GM19023 (cell line): ENCODE measurements around the gene LARGE1.

Experiments
- ATAC-seq: cut with Tn5 transposase; IDR thresholded peaks from one replicate; pipeline ENCODE4 v1.9.1; 2021; ENCODE audit warnings: mild to moderate bottlenecking, moderate library complexity; ENCODE audit not compliant: unreplicated experiment

The LARGE1 gene

DNA sequence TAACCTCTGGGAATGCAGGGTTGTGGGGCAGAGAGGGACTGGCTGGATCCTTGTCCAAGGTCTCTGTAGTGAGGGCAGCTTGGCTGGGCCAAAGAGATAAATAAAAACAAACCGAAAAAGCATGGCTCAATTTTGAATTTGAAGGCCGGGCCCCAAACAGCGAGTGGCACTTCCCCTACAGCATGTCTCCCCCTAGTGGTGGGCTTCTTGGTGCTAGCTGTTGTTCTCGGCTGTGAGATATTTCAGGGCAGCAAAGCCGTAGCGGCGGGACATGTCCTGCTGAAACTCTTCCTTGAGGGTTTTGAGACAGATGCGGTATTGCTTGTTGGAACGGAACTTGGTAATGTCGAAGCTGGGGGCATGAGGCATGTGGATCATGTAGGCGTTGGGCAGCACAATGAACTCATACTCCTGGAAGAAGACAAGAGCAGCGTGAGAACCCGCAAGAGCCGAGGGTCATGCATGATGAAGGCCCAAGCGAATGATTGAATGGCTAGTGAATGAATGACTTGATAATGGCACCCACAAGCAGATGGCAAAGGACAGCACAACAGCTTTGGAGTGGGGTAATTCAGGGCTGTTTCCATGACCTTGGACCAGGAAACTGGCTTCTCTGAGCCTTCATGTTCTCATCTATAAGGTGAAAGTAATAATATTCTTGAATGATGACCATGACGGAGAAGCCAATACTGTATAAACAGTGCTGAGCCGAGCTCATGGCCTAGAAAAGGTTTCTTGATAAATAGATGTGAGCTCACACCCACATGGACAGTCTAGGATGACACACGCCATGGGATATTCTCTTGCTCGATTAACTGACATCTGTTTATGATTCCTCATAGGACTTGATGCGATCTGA lies 645.8 kb downstream of the LARGE1 start:
- no peak for ATAC-seq

DNA sequence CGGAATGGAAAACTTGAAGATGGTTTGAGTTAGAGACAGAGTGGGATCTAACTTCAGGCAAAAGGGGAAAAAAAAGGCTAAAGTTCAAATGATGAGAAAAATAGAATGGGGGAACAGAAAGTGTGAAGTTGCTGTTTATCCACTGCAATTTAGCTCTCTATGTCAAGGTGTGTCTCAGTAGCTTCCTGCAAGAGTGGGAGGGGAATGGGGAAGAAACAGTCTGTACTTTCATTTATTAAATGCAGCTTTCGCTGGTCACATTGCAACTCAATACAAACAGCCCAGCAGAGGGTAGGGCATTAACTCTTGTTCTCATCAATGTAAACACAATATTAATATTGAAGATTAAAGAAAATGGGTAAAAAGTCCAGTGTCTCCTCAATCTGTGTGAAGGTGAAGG lies 647.4 kb downstream of the LARGE1 start:
- ATAC-seq = no peak

DNA sequence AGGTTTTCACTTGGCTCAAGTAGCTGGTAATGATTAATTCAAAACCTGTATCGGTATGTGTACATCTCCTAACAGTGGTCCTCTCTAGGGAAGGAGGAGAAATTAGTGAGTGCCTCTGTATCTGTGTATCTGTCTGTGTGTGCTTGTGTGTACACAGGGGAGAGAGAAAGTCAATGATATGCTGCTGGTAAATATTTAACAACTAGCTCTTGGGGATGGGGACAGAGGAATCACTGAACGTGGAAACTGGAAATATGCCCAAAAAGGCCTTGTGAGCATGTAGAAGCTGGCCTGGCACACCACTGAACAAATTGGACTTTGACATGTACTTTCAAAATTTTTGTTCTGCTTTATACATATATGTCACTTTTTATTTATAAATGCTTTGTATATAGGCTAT lies 648.1 kb downstream of the LARGE1 start:
- no peak for ATAC-seq

DNA sequence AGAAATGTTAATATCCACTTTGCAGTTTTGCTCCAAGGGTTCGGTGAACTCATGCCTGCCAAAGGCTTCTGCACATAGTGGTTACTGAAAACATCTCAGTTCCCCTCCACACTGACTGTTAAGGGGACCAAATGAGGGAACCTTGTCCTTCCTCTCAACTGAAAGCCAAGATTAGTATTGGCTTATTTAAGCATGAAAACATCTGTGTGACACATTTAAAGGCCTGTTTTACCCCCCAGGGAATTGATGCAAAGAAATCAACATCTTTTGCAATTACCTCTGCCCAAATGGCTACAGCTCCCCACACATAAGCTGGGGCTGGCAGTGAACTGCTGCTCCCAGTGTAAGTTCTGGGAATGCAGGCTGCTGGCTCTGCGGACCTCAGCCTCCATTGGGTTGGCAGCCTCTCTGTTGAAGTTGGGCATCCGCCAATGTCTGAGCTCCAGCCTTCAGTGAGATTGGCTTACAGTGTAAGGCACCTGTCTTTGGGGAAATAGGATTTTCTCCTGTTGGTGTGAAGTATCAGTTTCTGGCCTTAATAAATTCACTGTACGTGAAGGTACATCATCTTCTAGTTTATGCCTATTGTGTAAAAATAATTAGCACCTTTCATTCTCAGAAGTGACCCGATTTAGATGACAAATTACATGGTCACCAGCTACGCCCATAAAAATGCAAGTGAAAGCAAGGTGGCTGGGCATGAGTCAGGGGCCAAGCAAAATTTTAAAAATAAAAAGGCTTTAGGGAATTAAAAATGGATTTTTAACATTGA lies 648.7 kb downstream of the LARGE1 start:
- no peak for ATAC-seq

DNA sequence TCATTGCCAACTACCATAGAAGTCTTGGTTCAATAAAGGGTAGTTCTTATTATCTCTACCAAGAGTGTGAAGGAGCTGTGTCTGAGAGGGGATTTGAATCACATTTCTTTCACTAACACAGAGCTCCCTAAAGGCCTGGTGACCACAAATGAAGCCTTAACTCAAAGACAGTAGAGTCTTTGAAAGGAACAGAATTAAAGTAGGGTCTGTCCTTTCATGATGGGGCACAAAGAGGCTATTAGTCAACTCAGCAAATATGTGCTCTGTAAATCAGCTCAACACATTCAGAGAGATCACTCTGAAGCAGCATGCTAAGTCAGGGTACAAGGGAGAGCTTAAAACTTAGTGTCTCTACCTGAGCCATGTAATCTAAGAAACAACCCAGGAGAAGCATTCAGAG lies 649.7 kb downstream of the LARGE1 start:
- no peak for ATAC-seq

DNA sequence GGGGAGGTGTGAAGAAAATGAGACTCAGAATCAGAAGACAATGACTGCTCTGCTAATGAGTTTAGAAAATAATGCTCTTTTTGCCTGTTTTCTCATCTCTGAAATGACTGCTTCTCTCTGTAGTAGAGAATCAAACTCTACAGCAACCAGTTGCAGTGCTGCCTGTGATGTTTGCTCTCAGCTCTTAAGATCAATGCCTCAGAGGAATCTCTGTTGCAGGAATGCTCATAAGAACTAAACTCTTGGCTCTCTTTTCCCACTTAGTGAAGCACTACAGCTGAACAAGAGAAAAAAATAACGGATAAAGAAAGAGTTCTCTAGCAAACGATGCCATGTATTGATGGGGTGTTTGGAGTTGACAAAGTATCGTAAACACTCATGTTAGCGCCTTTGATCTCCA lies 658.6 kb downstream of the LARGE1 start:
- no peak for ATAC-seq

DNA sequence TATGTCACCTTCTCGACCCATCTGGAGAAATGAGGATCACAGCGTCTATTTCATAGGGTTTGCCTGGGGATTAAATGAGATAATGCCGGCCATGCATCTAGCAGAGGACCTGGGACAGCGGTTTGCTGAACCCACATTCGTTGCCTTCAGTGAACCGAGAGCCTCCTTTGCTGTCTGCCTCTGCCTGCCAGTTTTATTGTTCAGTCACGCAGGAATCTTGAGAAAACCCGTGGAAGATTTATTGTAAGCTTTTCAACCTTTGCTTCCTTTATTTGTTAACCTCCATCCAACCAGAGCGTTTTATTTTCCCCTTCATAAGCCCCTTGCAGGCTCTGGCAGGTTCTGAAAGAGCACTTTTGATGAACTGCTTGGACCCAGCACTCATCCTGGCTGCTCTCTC lies 659.8 kb downstream of the LARGE1 start:
- no peak for ATAC-seq

DNA sequence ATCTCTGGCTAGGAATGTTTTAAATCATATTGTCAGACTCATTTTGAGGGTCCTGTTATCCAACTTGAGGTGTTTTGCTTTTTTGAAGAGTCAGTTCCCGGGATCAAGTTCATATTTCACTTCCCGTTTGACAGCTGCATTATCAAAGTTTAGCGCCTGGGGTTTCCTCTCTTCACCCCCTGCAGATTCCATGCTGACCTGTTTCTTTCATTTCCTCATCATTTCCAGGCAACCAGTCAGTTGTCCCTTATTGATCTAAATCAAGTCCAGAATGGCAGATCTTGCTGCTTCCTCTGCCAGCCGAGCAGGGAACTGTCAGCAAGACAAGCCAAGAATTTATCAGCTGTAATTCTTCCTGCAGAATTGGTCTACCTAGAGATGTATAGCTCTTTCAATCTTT lies 664.5 kb downstream of the LARGE1 start:
- no peak for ATAC-seq

DNA sequence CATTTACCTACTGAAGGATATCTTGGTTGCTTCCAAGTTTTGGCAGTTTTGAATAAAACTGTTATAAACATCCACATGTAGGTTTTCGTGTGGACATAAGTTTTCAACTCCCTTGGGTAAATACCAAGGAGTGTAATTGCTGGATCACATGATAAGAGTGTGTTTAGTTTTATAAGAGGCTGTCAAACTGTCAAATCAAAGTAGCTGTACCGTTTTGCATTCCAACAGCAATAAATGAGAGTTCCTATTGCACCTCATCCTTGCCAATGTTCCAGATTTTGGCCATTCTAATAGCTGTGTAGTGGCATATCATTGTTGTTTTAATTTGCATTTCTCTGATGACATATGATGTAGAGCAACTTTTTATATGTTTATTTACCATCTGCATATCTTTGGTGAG lies 671.3 kb downstream of the LARGE1 start:
- ATAC-seq = no peak

DNA sequence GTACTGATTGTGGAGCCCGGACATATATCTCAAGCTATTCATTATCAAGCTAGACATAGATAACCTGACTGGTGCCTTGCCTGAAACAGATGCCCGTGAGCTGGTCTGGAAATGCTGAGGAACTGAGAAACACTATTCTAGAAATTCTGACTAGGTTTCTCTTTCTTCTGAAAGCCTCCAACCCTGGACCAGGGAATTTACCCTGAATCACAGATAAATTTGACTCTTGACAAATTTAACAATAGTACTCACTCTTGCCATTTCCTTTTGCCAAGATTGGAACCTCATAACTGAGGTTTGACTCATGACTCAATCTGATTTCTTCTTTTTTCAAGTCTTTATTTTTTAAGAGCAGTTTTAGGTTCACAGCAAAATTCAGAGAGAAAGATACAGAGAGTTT lies 672.5 kb downstream of the LARGE1 start:
- no peak for ATAC-seq

DNA sequence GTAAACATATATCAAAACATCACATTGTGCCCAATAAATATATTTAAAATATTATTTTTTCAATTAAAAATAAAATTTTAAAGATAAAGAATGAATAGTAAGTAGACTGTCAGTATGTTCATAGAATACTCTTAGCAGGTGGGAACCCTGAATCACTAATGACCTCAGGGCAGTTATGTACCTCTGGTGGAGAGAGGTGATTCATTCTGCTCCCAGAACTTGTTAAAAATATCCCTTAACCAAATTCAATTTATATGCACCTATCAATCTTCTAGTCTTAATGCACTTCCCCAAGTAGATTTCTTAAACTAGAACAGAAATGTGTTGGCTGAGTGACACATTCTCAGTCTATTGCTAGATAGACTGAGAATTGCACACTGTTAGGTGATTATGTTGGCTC lies 678.2 kb downstream of the LARGE1 start:
- ATAC-seq = no peak

DNA sequence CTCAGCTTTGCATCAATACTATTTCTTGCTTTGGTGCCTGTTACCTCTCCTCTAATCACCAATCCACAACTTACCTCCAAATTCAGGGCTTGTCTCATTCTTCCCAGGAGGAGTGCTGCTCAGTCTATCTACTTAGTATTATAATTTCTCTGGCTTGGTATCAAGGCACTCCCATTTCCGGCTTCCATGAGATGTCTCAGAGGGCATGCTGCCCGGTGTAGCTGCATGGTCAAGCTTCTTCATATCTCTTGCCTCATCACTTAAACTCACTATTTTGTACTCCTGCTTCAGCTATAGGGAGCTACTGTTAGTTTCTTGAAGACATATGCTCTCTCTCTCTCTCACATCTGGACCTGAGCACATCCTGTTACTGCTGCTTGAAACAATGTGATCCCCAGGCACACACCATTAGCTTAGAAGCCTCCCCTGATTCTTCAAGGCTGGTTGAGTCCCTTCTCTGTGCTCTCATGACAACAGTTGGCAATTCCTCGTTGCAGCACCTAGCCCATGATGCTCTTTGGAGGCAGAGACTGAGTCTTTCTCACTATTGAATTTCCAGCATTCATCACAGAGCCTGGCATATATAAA lies 679.3 kb downstream of the LARGE1 start:
- no peak for ATAC-seq

DNA sequence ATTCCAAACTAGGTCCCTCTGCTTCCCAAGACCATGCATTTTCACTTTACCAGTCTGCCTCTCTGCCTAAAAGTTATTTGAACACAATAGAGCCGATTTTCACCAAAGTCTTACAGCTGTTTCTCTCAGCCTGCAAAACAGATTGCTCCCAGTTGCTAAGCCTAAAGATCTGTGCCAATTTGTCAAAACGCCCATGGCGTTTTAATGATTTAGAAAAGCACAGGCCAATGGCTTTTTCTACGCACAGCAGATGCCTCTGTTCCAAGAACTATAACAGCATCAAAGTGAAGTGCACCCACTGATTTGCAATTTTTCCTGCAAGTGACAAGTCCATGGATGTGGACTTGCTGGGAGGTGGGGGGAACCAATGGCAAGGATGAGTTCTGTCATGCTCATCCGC lies 688.2 kb downstream of the LARGE1 start:
- ATAC-seq = no peak

DNA sequence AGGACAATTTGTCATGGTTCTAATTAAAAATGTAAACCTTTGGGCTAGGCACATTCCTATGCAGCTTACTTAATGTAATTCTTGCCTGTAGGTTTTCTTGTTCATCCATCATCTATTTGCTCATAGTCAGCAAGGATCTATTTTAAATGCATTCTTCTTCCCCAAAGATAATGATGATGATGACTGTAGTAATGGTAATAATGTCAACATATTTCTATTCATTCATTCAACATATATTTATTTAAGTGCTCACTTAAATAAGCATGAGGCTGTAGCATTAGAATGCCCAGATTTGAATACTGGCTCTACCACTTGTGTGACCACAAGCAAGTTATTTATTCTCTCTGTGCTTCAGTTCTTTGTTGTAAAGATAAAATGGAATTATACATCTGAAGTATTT lies 692.5 kb downstream of the LARGE1 start:
- no peak for ATAC-seq

DNA sequence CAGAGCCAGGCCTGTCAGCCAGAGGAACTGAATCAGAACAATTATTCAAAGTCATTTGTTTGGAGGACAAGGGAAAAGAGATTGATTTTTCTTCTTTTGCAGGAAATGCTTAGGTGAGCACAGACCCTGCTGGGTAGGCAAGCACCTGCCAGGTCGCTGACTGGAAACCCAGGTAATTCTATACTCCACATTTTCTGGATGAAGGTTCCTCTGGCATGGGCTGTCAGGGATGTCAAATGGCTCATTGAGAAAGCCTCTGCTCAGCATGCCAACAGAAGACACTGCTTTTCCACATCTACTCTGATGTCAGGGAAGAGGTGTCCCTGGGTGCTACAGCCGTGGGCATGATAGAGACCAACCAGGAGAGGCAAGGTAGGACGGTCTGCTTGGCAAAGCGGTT lies 695.4 kb downstream of the LARGE1 start:
- ATAC-seq = no peak
